Ishikawa (cell line): ENCODE data around the gene MIA.

ENCODE experiments used
- CEBPB ChIP-seq: IDR thresholded peaks from 2 replicates; pipeline ENCODE4 v1.6.1; 2012
- CREB1 ChIP-seq: IDR thresholded peaks from 2 replicates; pipeline ENCODE4 v1.6.1; 2012; ENCODE audit warnings: low read depth
- EGR1 ChIP-seq: IDR thresholded peaks from 2 replicates; pipeline ENCODE4 v1.6.1; 2012
- EP300 ChIP-seq: IDR thresholded peaks from 2 replicates; pipeline ENCODE4 v1.6.1; 2012; ENCODE audit warnings: borderline replicate concordance
- FOXM1 ChIP-seq: IDR thresholded peaks from 2 replicates; pipeline ENCODE4 v1.6.1; 2012; ENCODE audit warnings: low read depth, borderline replicate concordance
- MAX ChIP-seq: IDR thresholded peaks from 2 replicates; pipeline ENCODE4 v1.6.1; 2012
- NFIC ChIP-seq: IDR thresholded peaks from 2 replicates; pipeline ENCODE4 v1.6.1; 2012
- RAD21 ChIP-seq: IDR thresholded peaks from 2 replicates; pipeline ENCODE4 v1.6.1; 2012; ENCODE audit warnings: low read depth
- REST ChIP-seq: IDR thresholded peaks from 2 replicates; pipeline ENCODE4 v1.6.1; 2012; ENCODE audit warnings: low read depth, mild to moderate bottlenecking
- TAF1 ChIP-seq: IDR thresholded peaks from 2 replicates; pipeline ENCODE4 v1.6.1; 2012; ENCODE audit warnings: low read depth, mild to moderate bottlenecking
- TEAD4 ChIP-seq: IDR thresholded peaks from 2 replicates; pipeline ENCODE4 v1.6.1; 2012
- ZBTB7A ChIP-seq: IDR thresholded peaks from 2 replicates; pipeline ENCODE4 v1.6.1; 2012; ENCODE audit warnings: low read depth

- TF ChIP-seq ZBTB7A (no peak), NFIC (no peak), FOXM1 (no peak), EGR1 (no peak), CEBPB (no peak), MAX (no peak), REST (no peak), CREB1 (no peak), RAD21 (no peak), TAF1 (no peak), EP300 (no peak), TEAD4 (no peak)
Observed at GRCh38 chr19:40762754-40763470, 12.4 kb upstream of the MIA start.
